A673 (cell line): ENCODE data around the gene PRKCA. TPM values are rescaled to one million over a fixed set of nuclear protein-coding genes. Genes with fewer than 3 reads are reported as not detected.

Source experiments
- BruUV-seq: library from RNA; stranded (reverse); fragments of 400-500 nt; replicated peaks from 2 replicates; lab custom pipeline; 2021; lab: Mats Ljungman, UMichigan
- CTCF ChIA-PET: fragments of 300-600 bp; sonication (Branson Sonifier 250); formaldehyde crosslinking; loops from one replicate; lab custom pipeline; 2022; ENCODE audit warnings: antibody characterized with exemption; lab: Charles Lee
- POLR2A ChIA-PET: fragments of 300-600 bp; sonication (Branson Sonifier 250); formaldehyde crosslinking; loops from one replicate; lab custom pipeline; 2022; ENCODE audit warnings: antibody characterized with exemption; ENCODE audit not compliant: low non-redundant PET; lab: Charles Lee
- DNase-seq: peaks from one replicate; pipeline ENCODE4 v3.0.0-alpha.2; 2015; ENCODE audit warnings: low spot score
- H3K27ac ChIP-seq: fragments of 200-600 bp; sonication (generic); 2 replicates; pipeline ENCODE4 v1.5.1; 2016; ENCODE audit warnings: mixed run types, low read depth, mild to moderate bottlenecking, mixed read lengths, antibody characterized with exemption, low read length; ENCODE audit not compliant: poor library complexity, severe bottlenecking
- H3K27me3 ChIP-seq: fragments of 200-600 bp; sonication (generic); replicated peaks from 2 replicates; pipeline ENCODE4 v1.6.1; 2017; ENCODE audit warnings: mixed run types, low read depth, mild to moderate bottlenecking, mixed read lengths, antibody characterized with exemption, low read length; ENCODE audit not compliant: insufficient read depth, poor library complexity
- H3K36me3 ChIP-seq: fragments of 200-600 bp; sonication (generic); 2 replicates; pipeline ENCODE4 v1.6.1; 2016; ENCODE audit warnings: mixed run types, mild to moderate bottlenecking, mixed read lengths, antibody characterized with exemption, low read length; ENCODE audit not compliant: insufficient read depth, poor library complexity, severe bottlenecking
- H3K4me1 ChIP-seq: fragments of 200-600 bp; sonication (generic); 2 replicates; pipeline ENCODE4 v1.6.1; 2017; ENCODE audit warnings: mixed run types, mild to moderate bottlenecking, mixed read lengths, antibody characterized with exemption, low read length; ENCODE audit not compliant: insufficient read depth, poor library complexity, severe bottlenecking
- H3K4me3 ChIP-seq: fragments of 200-600 bp; sonication (generic); 2 replicates; pipeline ENCODE4 v1.5.1; 2016; ENCODE audit warnings: low read depth, mixed run types, mild to moderate bottlenecking, mixed read lengths, low read length; ENCODE audit not compliant: poor library complexity, severe bottlenecking
- H3K9me3 ChIP-seq: fragments of 200-600 bp; sonication (generic); 2 replicates; pipeline ENCODE4 v1.6.1; 2016; ENCODE audit warnings: mixed run types, low read depth, mild to moderate bottlenecking, mixed read lengths, antibody characterized with exemption, low read length; ENCODE audit not compliant: poor library complexity, severe bottlenecking
- CTCF ChIP-seq: fragments of 300-800, 200-600 bp; sonication (generic); conservative IDR thresholded peaks from 2 replicates; pipeline ENCODE4 v1.5.1; 2017; ENCODE audit warnings: low read depth, mild to moderate bottlenecking, antibody characterized with exemption, low read length, moderate library complexity, mixed read lengths
- EZH2 ChIP-seq: fragments of 200-600 bp; sonication (generic); IDR thresholded peaks from 2 replicates; pipeline ENCODE4 v1.6.1; 2017; ENCODE audit warnings: borderline replicate concordance, low read depth, mild to moderate bottlenecking, mixed read lengths, antibody characterized with exemption, low read length; ENCODE audit not compliant: poor library complexity, severe bottlenecking
- intact Hi-C: fragments of 100-400 bp; cut with micrococcal nuclease; formaldehyde crosslinking; loops from one replicate; pipeline ENCODE4 v1.10.0; 2022; ENCODE audit not compliant: unreplicated experiment
- total RNA-seq: library from RNA; stranded (reverse); gene quantifications from 2 replicates; pipeline ENCODE4 v1.2.3, GENCODE V29; 2021

The PRKCA gene
- total RNA-seq, 1 experiment from 2014 or later = 16.3 TPM

DNA sequence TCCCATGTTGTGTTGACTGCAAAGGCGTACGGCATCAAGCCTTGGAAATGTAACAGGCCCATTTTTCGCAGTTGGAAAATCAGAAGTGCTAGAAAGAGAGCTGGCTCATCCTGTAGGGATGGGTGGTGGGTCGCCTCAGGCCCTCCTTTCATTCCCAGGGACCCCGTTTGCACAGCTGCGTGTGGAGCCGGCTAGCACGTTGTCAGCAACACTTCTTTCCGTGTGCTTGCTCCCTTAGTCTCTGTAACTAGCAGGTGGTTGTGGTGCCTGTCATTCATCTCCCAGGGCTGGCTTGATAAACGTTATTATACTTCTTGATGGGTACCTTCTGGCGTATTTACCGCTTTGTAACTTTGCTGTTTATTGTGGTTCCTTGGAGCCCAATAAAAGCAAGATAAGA lies 293.5 kb downstream of the PRKCA start:
- Histone ChIP-seq H3K9me3 (no peaks in the 10 kb centered on the region), H3K4me1 (no peaks in the 10 kb centered on the region), H3K36me3 (no peaks in the 10 kb centered on the region), H3K27ac (no peak overlapping the region), H3K4me3 (no peak overlapping the region), H3K27me3 (no peaks in the 10 kb centered on the region)
- ChIA-PET POLR2A (no interaction called here), CTCF (no interaction called here)
- BruUV-seq = no TSS peak
- TF ChIP-seq EZH2 = no peak
- TF ChIP-seq CTCF = no peak
- intact Hi-C loops = no loop called here
- DNase-seq = no peak

- intact Hi-C loops = no loop called here
- H3K27me3 ChIP-seq = no peaks in the 10 kb centered on the region
- TF ChIP-seq CTCF (no peak), EZH2 (no peak)
- H3K9me3 ChIP-seq = no peaks in the 10 kb centered on the region
- BruUV-seq = no TSS peak
- no peak for DNase-seq
- ChIA-PET CTCF (no interaction called here), POLR2A (no interaction called here)
- no peaks in the 10 kb centered on the region for H3K36me3 ChIP-seq
- H3K4me1 ChIP-seq = no peaks in the 10 kb centered on the region
- H3K27ac ChIP-seq = no peak overlapping the region
- H3K4me3 ChIP-seq = no peak overlapping the region
These were observed 300.4 kb downstream of the PRKCA start for GRCh38 chr17:66602659-66603384.

DNA sequence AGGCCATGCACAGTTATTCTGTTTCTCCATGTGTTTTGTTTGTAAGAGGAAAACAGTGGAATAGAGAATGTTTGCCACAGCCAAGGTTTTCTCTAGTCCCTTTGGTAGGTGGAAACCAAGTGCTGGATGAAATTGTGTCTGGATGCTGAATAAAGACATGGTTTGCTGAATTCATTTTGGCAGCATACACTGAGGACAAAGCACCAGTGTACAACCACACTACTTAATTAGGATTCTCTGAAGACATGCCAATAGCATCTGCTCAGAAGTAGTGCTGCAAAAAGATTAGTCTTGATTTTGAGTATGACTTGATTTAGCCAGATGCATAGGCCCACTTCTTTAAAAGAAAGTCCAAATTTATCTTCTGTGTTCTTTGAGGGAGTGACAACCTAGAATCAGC lies 302.0 kb downstream of the PRKCA start:
- CTCF ChIA-PET = no interaction called here
- POLR2A ChIA-PET = no interaction called here
- H3K27me3 ChIP-seq = no peaks in the 10 kb centered on the region
- intact Hi-C loops = no loop called here
- TF ChIP-seq EZH2 (no peak), CTCF (no peak)
- H3K36me3 ChIP-seq = no peaks in the 10 kb centered on the region
- DNase-seq = no peak
- H3K4me1 ChIP-seq = no peaks in the 10 kb centered on the region
- no peaks in the 10 kb centered on the region for H3K9me3 ChIP-seq
- no peak overlapping the region for H3K4me3 ChIP-seq
- no peak overlapping the region for H3K27ac ChIP-seq
- no TSS peak for BruUV-seq
